Measurements from ENCODE around the gene TMEM132D. TPM values are rescaled to one million over a fixed set of nuclear protein-coding genes. Genes with fewer than 3 reads are reported as not detected.

Gene TMEM132D
- total and polyA plus RNA-seq, 2 donors from 2014 or later: 0.13 TPM; not detected in 1

DNA sequence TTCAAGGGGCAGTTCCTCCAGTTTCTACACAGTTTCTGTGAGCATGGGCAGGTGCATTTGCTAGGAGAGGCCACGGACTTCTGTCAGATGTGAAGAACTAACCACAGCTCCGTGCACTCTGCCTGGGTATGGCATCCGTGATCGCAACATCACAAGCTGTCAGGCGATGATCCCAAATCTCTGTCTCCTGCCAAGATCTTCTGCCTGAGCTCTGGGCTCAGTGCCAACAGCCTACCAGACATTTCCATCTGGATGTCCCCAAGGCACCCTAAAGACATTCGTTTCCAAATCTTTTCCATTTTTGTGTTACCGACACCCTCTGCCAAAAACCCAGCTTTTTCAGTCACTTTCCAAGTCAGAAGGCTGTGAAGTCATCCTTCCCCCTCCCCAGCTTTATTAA lies 758.4 kb downstream of the TMEM132D start:
- H3K9ac ChIP-seq (ENCODE audit: low read length in 3 of 3): no peak overlapping the region
- no peaks in the 10 kb centered on the region for H3K4me1 ChIP-seq (ENCODE audit: control insufficient read depth in 2 of 3, insufficient read depth in 2 of 3, low read depth in 1 of 3, low read length in 3 of 3)
- no peaks in the 10 kb centered on the region for H3K9me3 ChIP-seq (ENCODE audit: control insufficient read depth in 2 of 3, insufficient read depth in 1 of 3, low read length in 3 of 3)
- intact Hi-C loops (cut with DNase I): no loop called here
- no peaks in the 10 kb centered on the region for H3K36me3 ChIP-seq (ENCODE audit: control insufficient read depth in 2 of 3, insufficient read depth in 3 of 3, low read length in 3 of 3)
- DNase-seq (no peak), FAIRE-seq (no peak)
- no peaks in the 10 kb centered on the region for H3K27me3 ChIP-seq (ENCODE audit: control insufficient read depth, insufficient read depth, low read length)
- H3K27ac ChIP-seq (ENCODE audit: low read depth in 2 of 2, low read length in 2 of 2): no peak overlapping the region
- no peak overlapping the region for H3K4me3 ChIP-seq (ENCODE audit: low read length in 3 of 3)
- no peak for TF ChIP-seq CTCF (IDR thresholded peaks at IDR 0.05; ENCODE audit: borderline replicate concordance, extremely low read depth, insufficient read depth)

GRCh38 chr12:129138776-129139175 lies 765.0 kb downstream of the TMEM132D start:
- Histone ChIP-seq H3K4me3 (ENCODE audit: low read length in 3 of 3) (no peak overlapping the region), H3K9ac (ENCODE audit: low read length in 3 of 3) (no peak overlapping the region), H3K27ac (ENCODE audit: low read depth in 2 of 2, low read length in 2 of 2) (no peak overlapping the region), H3K27me3 (ENCODE audit: control insufficient read depth, insufficient read depth, low read length) (no peaks in the 10 kb centered on the region), H3K4me1 (ENCODE audit: control insufficient read depth in 2 of 3, insufficient read depth in 2 of 3, low read depth in 1 of 3, low read length in 3 of 3) (no peaks in the 10 kb centered on the region), H3K36me3 (ENCODE audit: control insufficient read depth in 2 of 3, insufficient read depth in 3 of 3, low read length in 3 of 3) (no peaks in the 10 kb centered on the region), H3K9me3 (ENCODE audit: control insufficient read depth in 2 of 3, insufficient read depth in 1 of 3, low read length in 3 of 3) (peaks cover 0 to 4% (median 0%) of the 10 kb centered on the region in 3 donors)
- no peak for TF ChIP-seq CTCF (IDR thresholded peaks at IDR 0.05; ENCODE audit: borderline replicate concordance, extremely low read depth, insufficient read depth)
- intact Hi-C loops (cut with DNase I): no loop called here
- FAIRE-seq (no peak), DNase-seq (no peak)

- peak overlapping the region in 1 of 3 donors; percentile 1 for H3K4me3 ChIP-seq (ENCODE audit: low read length in 3 of 3)
- H3K4me1 ChIP-seq (ENCODE audit: control insufficient read depth in 2 of 3, insufficient read depth in 2 of 3, low read depth in 1 of 3, low read length in 3 of 3): no peaks in the 10 kb centered on the region
- intact Hi-C loops (cut with DNase I): no loop called here
- no peak overlapping the region for H3K27ac ChIP-seq (ENCODE audit: low read depth in 2 of 2, low read length in 2 of 2)
- H3K36me3 ChIP-seq (ENCODE audit: control insufficient read depth in 2 of 3, insufficient read depth in 3 of 3, low read length in 3 of 3): no peaks in the 10 kb centered on the region
- FAIRE-seq (no peak), DNase-seq (no peak)
- no peak overlapping the region for H3K9ac ChIP-seq (ENCODE audit: low read length in 3 of 3)
- TF ChIP-seq CTCF (IDR thresholded peaks at IDR 0.05; ENCODE audit: borderline replicate concordance, extremely low read depth, insufficient read depth): no peak
- no peaks in the 10 kb centered on the region for H3K27me3 ChIP-seq (ENCODE audit: control insufficient read depth, insufficient read depth, low read length)
- H3K9me3 ChIP-seq (ENCODE audit: control insufficient read depth in 2 of 3, insufficient read depth in 1 of 3, low read length in 3 of 3): peaks cover 0 to 4% (median 0%) of the 10 kb centered on the region in 3 donors
Measured at GRCh38 chr12:129136694-129137325, 767.0 kb downstream of the TMEM132D start.

GRCh38 chr12:129127771-129128170 lies 776.1 kb downstream of the TMEM132D start:
- Histone ChIP-seq H3K9ac (ENCODE audit: low read length in 3 of 3) (no peak overlapping the region), H3K4me1 (ENCODE audit: control insufficient read depth in 2 of 3, insufficient read depth in 2 of 3, low read depth in 1 of 3, low read length in 3 of 3) (no peaks in the 10 kb centered on the region), H3K9me3 (ENCODE audit: control insufficient read depth in 2 of 3, insufficient read depth in 1 of 3, low read length in 3 of 3) (no peaks in the 10 kb centered on the region), H3K4me3 (ENCODE audit: low read length in 3 of 3) (no peak overlapping the region), H3K27ac (ENCODE audit: low read depth in 2 of 2, low read length in 2 of 2) (no peak overlapping the region), H3K27me3 (ENCODE audit: control insufficient read depth, insufficient read depth, low read length) (no peaks in the 10 kb centered on the region), H3K36me3 (ENCODE audit: control insufficient read depth in 2 of 3, insufficient read depth in 3 of 3, low read length in 3 of 3) (no peaks in the 10 kb centered on the region)
- TF ChIP-seq CTCF (IDR thresholded peaks at IDR 0.05; ENCODE audit: borderline replicate concordance, extremely low read depth, insufficient read depth): no peak
- intact Hi-C loops (cut with DNase I): no loop called here
- FAIRE-seq: no peak
- peak in 4 of 5 donors; percentile 12 to 38 (median 20) for DNase-seq

Measured in kidney (tissue), 14 donors.